PC-9 (cell line): ENCODE results near the gene STUB1. TPM values are rescaled to one million over a fixed set of nuclear protein-coding genes. Genes with fewer than 3 reads are reported as not detected.

Experiments
- BruUV-seq: library from RNA; stranded (reverse); fragments of 400-500 nt; replicated peaks from 2 replicates; lab custom pipeline; 2021; lab: Mats Ljungman, UMichigan
- CTCF ChIA-PET: fragments of 300-600 bp; sonication (Branson Sonifier 250); formaldehyde crosslinking; loops from one replicate; lab custom pipeline; 2022; ENCODE audit warnings: antibody characterized with exemption; lab: Charles Lee
- POLR2A ChIA-PET: fragments of 300-600 bp; sonication (Branson Sonifier 250); formaldehyde crosslinking; loops from one replicate; lab custom pipeline; 2022; ENCODE audit warnings: antibody characterized with exemption; ENCODE audit not compliant: unreplicated experiment; lab: Charles Lee
- DNase-seq, 2 experiments: peaks; one replicate each; pipeline versions ENCODE4 v3.0.0 to v3.0.0-alpha.2; 2015 to 2022; ENCODE audit warnings: mixed read lengths in 1 of 2
- H2AFZ ChIP-seq: fragments of 200-600 bp; sonication (generic); 2 replicates; pipeline ENCODE4 v1.8.1; 2017; ENCODE audit warnings: antibody characterized with exemption
- H3F3A ChIP-seq: fragments of 200-600 bp; sonication (generic); 2 replicates; pipeline ENCODE4 v1.8.1; 2017; ENCODE audit warnings: antibody characterized with exemption, mild to moderate bottlenecking, low read depth; ENCODE audit not compliant: insufficient read depth
- H3K27ac ChIP-seq: fragments of 200-600 bp; sonication (generic); 2 replicates; pipeline ENCODE4 v1.6.1; 2016; ENCODE audit warnings: mixed run types
- H3K27me3 ChIP-seq: fragments of 200-600 bp; sonication (generic); 2 replicates; pipeline ENCODE4 v1.6.1; 2016; ENCODE audit warnings: low read depth, mixed run types; ENCODE audit not compliant: insufficient read depth
- H3K36me3 ChIP-seq: fragments of 200-600 bp; sonication (generic); 2 replicates; pipeline ENCODE4 v1.6.1; 2016; ENCODE audit warnings: low read depth, mixed run types
- H3K4me1 ChIP-seq: fragments of 200-600 bp; sonication (generic); replicated peaks from 2 replicates; pipeline ENCODE4 v1.6.1; 2016; ENCODE audit warnings: mixed run types; ENCODE audit not compliant: insufficient read depth
- H3K4me2 ChIP-seq: fragments of 200-600 bp; sonication (generic); 2 replicates; pipeline ENCODE4 v1.6.1; 2017; ENCODE audit warnings: mixed run types
- H3K4me3 ChIP-seq: fragments of 200-600 bp; sonication (generic); 2 replicates; pipeline ENCODE4 v1.6.1; 2016; ENCODE audit warnings: mixed run types
- H3K79me2 ChIP-seq: fragments of 200-600 bp; sonication (generic); 2 replicates; pipeline ENCODE4 v1.6.1; 2017; ENCODE audit warnings: low read depth, mixed run types
- H3K9me2 ChIP-seq: fragments of 200-600 bp; sonication (generic); 2 replicates; pipeline ENCODE4 v1.8.1; 2017; ENCODE audit warnings: mild to moderate bottlenecking; ENCODE audit not compliant: insufficient read depth
- H3K9me3 ChIP-seq: fragments of 200-600 bp; sonication (generic); 2 replicates; pipeline ENCODE4 v1.8.1; 2016; ENCODE audit warnings: low read depth; ENCODE audit not compliant: insufficient read depth
- H4K20me1 ChIP-seq: fragments of 200-600 bp; sonication (generic); 2 replicates; pipeline ENCODE4 v1.8.1; 2017; ENCODE audit not compliant: insufficient read depth
- CTCF ChIP-seq: fragments of 200-600 bp; sonication (generic); conservative IDR thresholded peaks from 2 replicates; pipeline ENCODE4 v1.6.1; 2017; ENCODE audit warnings: mixed run types, antibody characterized with exemption, mild to moderate bottlenecking, moderate library complexity
- EZH2 ChIP-seq: fragments of 200-600 bp; sonication (generic); IDR thresholded peaks from 2 replicates; pipeline ENCODE4 v1.8.0; 2017; ENCODE audit warnings: antibody characterized with exemption, low read depth
- intact Hi-C: fragments of 100-400 bp; cut with micrococcal nuclease; formaldehyde crosslinking; loops from one replicate; pipeline ENCODE4 v1.10.0; 2022; ENCODE audit not compliant: unreplicated experiment
- total RNA-seq: library from RNA; stranded (reverse); gene quantifications from 2 replicates; pipeline ENCODE4 v1.2.3, GENCODE V29; 2021

STUB1 gene
- total RNA-seq, 1 experiment from 2014 or later: 174 TPM

GRCh38 chr16:708019-708418 is 27.8 kb downstream of the STUB1 start:
- TF ChIP-seq EZH2: no peak
- no peak for TF ChIP-seq CTCF
- no peak for DNase-seq
- peaks cover 15% of the 10 kb centered on the region for H3K4me1 ChIP-seq
- intact Hi-C loops: no loop called here
- H4K20me1 ChIP-seq: 0 out of 2 replicates have a peak, but pooled peaks cover 4% of the 10 kb centered on the region
- H2AFZ ChIP-seq: no peak overlapping the region
- H3K79me2 ChIP-seq: no peaks in the 10 kb centered on the region
- H3K4me2 ChIP-seq: no peak overlapping the region
- H3K27me3 ChIP-seq: peaks cover 65% of the 10 kb centered on the region
- no peak overlapping the region for H3K4me3 ChIP-seq
- H3K9me2 ChIP-seq: no peaks in the 10 kb centered on the region
- CTCF ChIA-PET: interaction anchor here (0.5 kb wide), 1 partner anchor 80 kb away, joined by 3 read pairs; the partner anchor contains the start of genes CHTF18 and RPUSD1
- H3K27ac ChIP-seq: no peak overlapping the region
- POLR2A ChIA-PET: interaction anchor here (0.6 kb wide), 2 partner anchors 37 to 417 kb away, joined by 4 to 5 read pairs; no protein-coding TSS in a partner anchor
- peaks cover 14% of the 10 kb centered on the region for H3F3A ChIP-seq
- H3K36me3 ChIP-seq: no peaks in the 10 kb centered on the region
- H3K9me3 ChIP-seq: no peaks in the 10 kb centered on the region
- no TSS peak for BruUV-seq

- TF ChIP-seq CTCF (no peak), EZH2 (no peak)
- ChIA-PET CTCF (no interaction called here), POLR2A (no interaction called here)
- Histone ChIP-seq H4K20me1 (no peaks in the 10 kb centered on the region), H3K4me1 (peaks cover 18% of the 10 kb centered on the region), H3K9me3 (no peaks in the 10 kb centered on the region), H3K27ac (no peak overlapping the region), H3K36me3 (no peaks in the 10 kb centered on the region), H2AFZ (no peak overlapping the region), H3K9me2 (no peaks in the 10 kb centered on the region), H3K27me3 (peaks cover 56% of the 10 kb centered on the region), H3K4me3 (no peak overlapping the region), H3K79me2 (no peaks in the 10 kb centered on the region), H3F3A (peaks cover 23% of the 10 kb centered on the region), H3K4me2 (no peak overlapping the region)
- no TSS peak for BruUV-seq
- intact Hi-C loops: no loop called here
- DNase-seq: no peak
Measured at GRCh38 chr16:708959-709358, 28.7 kb downstream of the STUB1 start.

- peaks cover 47% of the 10 kb centered on the region for H3K27me3 ChIP-seq
- no peak overlapping the region for H3K4me2 ChIP-seq
- H3K9me2 ChIP-seq: no peaks in the 10 kb centered on the region
- POLR2A ChIA-PET: no interaction called here
- H3K27ac ChIP-seq: no peak overlapping the region
- H3K4me3 ChIP-seq: no peak overlapping the region
- H3K9me3 ChIP-seq: no peaks in the 10 kb centered on the region
- DNase-seq: peak; percentile 66
- H3K79me2 ChIP-seq: no peaks in the 10 kb centered on the region
- no peaks in the 10 kb centered on the region for H4K20me1 ChIP-seq
- H3F3A ChIP-seq: peaks cover 30% of the 10 kb centered on the region
- TF ChIP-seq CTCF: no peak
- TF ChIP-seq EZH2: no peak
- no peaks in the 10 kb centered on the region for H3K36me3 ChIP-seq
- BruUV-seq: no TSS peak
- H3K4me1 ChIP-seq: peaks cover 25% of the 10 kb centered on the region
- intact Hi-C loops: loop anchor here (5.0 kb wide), 1 partner anchor 262 kb away; the partner anchor contains the start of gene LMF1
- no peak overlapping the region for H2AFZ ChIP-seq
- CTCF ChIA-PET: no interaction called here
Measured at GRCh38 chr16:709566-710499, 29.6 kb downstream of the STUB1 start.
